ENCODE data around the gene TTLL10.

- TF ChIP-seq POLR2AphosphoS5 (IDR thresholded peaks at IDR 0.05; ENCODE audit: low read depth, low read length) (no peak), TAF1 (IDR thresholded peaks at IDR 0.05; ENCODE audit: low read depth, low read length) (no peak), POLR2A (IDR thresholded peaks at IDR 0.05; ENCODE audit: low read depth, low read length) (no peak)
Observed at GRCh38 chr1:1181938-1182410, 8.3 kb downstream of the TTLL10 start.
